Activated CD8-positive, alpha-beta T cell treated with anti-CD3 and anti-CD28 coated beads for 36 hours (primary cell): ENCODE measurements around the gene GALNT6. TPM values are rescaled to one million over a fixed set of nuclear protein-coding genes. Genes with fewer than 3 reads are reported as not detected.

Source experiments
- ATAC-seq: fragments of 200-7000 bp; cut with Tn5 transposase; one replicate; pipeline ENCODE4 v1.10.0; 2021; ENCODE audit warnings: mild to moderate bottlenecking, moderate library complexity
- CTCF ChIA-PET: fragments of 350-600 bp; sonication (Branson Sonifier 250); formaldehyde crosslinking; loops from one replicate; lab custom pipeline; 2021; ENCODE audit warnings: antibody characterized with exemption; lab: Charles Lee
- POLR2A ChIA-PET: fragments of 350-600 bp; sonication (Branson Sonifier 250); formaldehyde crosslinking; loops from one replicate; lab custom pipeline; 2021; ENCODE audit warnings: antibody characterized with exemption; lab: Charles Lee
- DNase-seq: peaks from one replicate; pipeline ENCODE4 v3.0.0-alpha.2; 2020
- H3K27ac Mint-ChIP-seq: one replicate; pipeline ENCODE4 v1.8.0; 2021; ENCODE audit warnings: mild to moderate bottlenecking, mixed read lengths
- H3K27me3 Mint-ChIP-seq: one replicate; pipeline ENCODE4 v1.8.0; 2021; ENCODE audit warnings: mixed read lengths
- H3K36me3 Mint-ChIP-seq: one replicate; pipeline ENCODE4 v1.8.0; 2021; ENCODE audit warnings: low read depth, mixed read lengths
- H3K4me1 Mint-ChIP-seq: one replicate; pipeline ENCODE4 v1.8.0; 2021; ENCODE audit warnings: low read depth, mixed read lengths
- H3K4me3 Mint-ChIP-seq: one replicate; pipeline ENCODE4 v1.8.0; 2021; ENCODE audit warnings: mild to moderate bottlenecking, moderate library complexity, mixed read lengths
- H3K9me3 Mint-ChIP-seq: one replicate; pipeline ENCODE4 v1.8.0; 2021; ENCODE audit warnings: mixed read lengths
- intact Hi-C: fragments of 100-400 bp; cut with micrococcal nuclease; formaldehyde crosslinking; loops from one replicate; pipeline ENCODE4 v1.10.0; 2022
- total RNA-seq, 2 experiments: library from RNA; stranded (reverse); gene quantifications; one replicate each; pipeline ENCODE4 v1.2.3, GENCODE V29; 2021
- TF ChIP-seq, protein P1 (sequence below): fragments of 200-600 bp; IDR thresholded peaks from one replicate; pipeline ENCODE4 v1.8.0; 2022; ENCODE audit warnings: antibody characterized with exemption, mild to moderate bottlenecking

Gene GALNT6
- total RNA-seq, 2 experiments from 2014 or later: 18.0 to 22.3 TPM

DNA sequence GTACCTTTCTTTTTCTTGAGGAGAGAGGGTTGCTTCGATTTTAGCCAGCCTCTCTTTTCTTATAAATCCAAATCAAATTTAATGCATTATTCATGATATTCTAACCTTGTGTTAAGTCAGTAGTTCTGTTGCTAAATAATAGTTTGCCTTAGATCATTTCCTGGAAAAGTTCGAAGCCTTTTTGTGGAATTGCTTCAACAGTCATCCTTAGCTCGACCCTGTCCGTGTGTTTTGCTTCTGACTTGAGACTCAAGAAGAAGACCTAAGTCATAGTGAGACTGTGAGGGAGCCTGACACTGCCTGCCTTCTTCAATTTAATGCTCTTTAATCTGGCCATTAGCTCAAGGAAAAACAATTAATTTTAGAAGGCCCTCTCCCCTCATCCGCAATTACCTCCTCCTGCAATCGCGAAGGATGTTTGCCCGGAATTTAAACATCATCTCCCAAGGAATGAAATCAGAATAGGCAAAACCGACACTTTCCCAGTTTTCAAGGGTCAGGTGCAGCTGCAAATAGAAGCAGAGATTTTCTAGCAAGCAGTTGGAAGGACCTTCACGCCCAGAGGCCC, 33.0 kb upstream of the GALNT6 start:
- Mint-ChIP-seq H3K4me1 (peaks cover 9% of the 10 kb centered on the region), H3K9me3 (no peaks in the 10 kb centered on the region), H3K27ac (no peak overlapping the region), H3K4me3 (peak overlapping the region; percentile 69), H3K27me3 (no peaks in the 10 kb centered on the region), H3K36me3 (no peaks in the 10 kb centered on the region)
- TF ChIP-seq, protein P1, sequence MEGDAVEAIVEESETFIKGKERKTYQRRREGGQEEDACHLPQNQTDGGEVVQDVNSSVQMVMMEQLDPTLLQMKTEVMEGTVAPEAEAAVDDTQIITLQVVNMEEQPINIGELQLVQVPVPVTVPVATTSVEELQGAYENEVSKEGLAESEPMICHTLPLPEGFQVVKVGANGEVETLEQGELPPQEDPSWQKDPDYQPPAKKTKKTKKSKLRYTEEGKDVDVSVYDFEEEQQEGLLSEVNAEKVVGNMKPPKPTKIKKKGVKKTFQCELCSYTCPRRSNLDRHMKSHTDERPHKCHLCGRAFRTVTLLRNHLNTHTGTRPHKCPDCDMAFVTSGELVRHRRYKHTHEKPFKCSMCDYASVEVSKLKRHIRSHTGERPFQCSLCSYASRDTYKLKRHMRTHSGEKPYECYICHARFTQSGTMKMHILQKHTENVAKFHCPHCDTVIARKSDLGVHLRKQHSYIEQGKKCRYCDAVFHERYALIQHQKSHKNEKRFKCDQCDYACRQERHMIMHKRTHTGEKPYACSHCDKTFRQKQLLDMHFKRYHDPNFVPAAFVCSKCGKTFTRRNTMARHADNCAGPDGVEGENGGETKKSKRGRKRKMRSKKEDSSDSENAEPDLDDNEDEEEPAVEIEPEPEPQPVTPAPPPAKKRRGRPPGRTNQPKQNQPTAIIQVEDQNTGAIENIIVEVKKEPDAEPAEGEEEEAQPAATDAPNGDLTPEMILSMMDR: no peak
- no peak for ATAC-seq
- POLR2A ChIA-PET: no interaction called here
- CTCF ChIA-PET: interaction anchor here (0.6 to 8.2 kb wide), 9 partner anchors 15 to 462 kb away, joined by 3 to 170 read pairs (median 3); no protein-coding TSS in a partner anchor
- intact Hi-C loops: loop anchor here (5.0 kb wide), 1 partner anchor 398 kb away; no protein-coding TSS in a partner anchor
- DNase-seq: no peak

DNA sequence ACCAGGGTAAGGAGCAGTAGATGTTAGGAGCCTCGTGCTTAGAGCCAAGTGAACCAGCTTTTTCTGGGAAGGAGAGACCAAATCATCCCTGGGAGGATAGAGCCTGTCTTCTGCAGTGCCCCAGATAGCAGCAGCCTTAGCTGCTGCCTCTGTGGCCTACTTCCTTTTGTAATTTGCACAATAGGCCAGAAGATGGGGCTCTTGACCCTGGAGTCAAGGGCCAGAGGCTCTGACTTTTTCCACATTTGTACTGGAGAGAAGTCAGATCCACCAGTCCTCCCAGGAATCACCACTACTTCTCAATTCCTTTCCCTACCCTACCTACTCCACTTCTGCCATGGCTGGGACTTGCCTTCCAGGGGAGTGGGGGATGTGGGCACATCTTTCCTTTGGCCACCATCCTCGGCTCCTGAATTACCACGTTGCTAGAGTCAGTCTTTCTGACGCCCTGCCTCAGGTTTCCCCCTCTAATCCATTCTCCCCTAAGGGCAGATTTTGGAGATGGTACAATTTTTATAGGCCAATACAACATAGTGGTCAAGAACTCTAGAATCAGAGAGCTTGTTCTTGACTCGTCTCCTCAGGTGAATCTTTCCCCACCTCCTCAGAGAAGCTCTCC, 30.2 kb upstream of the GALNT6 start:
- Mint-ChIP-seq H3K4me1 (peaks cover 9% of the 10 kb centered on the region), H3K36me3 (no peaks in the 10 kb centered on the region), H3K27ac (no peak overlapping the region), H3K4me3 (no peak overlapping the region), H3K9me3 (no peaks in the 10 kb centered on the region), H3K27me3 (no peaks in the 10 kb centered on the region)
- ChIA-PET POLR2A (interaction anchor here (0.6 to 1.3 kb wide), 2 partner anchors 38 to 111 kb away, joined by 3 to 4 read pairs; no protein-coding TSS in a partner anchor), CTCF (interaction anchor here (0.6 to 8.2 kb wide), 45 partner anchors 8 to 611 kb away, joined by 3 to 170 read pairs (median 4); a partner anchor contains a TSS)
- intact Hi-C loops: loop anchor here (2.0 to 5.0 kb wide), 2 partner anchors 111 to 401 kb away; no protein-coding TSS in a partner anchor
- peak; percentile 31 for ATAC-seq
- peak; percentile 54 for DNase-seq
- TF ChIP-seq, protein P1: peak; percentile 83

DNA sequence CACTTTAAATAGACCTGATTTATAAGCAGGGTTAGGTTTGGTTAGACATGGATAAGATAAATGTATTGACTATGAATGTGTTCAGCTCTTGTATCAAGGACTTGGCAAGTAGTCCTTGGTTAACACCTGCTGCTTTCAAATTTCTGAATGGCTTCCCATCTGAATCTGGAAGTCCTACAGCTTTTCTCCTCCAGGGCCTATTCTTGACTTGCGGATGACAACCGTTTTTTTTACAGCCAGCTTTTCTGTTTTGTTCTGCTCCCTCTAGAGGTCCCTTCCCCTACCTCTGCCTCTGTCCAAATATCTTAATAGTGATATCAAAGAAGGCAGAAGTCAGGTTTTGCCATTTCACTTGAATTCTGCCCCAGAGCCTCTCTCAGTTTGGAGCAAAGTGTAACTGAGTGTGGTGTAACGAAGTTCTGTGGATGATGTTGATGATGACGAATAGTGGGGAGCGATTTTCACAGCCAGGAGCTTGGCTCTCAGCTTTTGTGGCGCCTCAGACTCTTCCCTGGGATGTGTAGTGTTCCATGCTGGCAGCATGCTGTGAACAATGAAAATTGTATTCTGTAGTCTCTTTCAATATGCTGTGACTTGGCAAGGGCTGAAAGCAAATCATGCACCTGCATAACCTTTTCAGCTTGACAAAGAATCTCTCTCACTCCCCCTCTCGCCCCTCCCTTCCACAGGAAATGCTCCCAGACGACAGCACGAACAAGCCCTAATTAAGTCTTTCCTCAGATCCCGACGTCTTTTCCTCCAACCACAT, 28.4 kb upstream of the GALNT6 start:
- Mint-ChIP-seq H3K9me3 (no peaks in the 10 kb centered on the region), H3K27ac (no peak overlapping the region), H3K4me1 (peaks cover 7% of the 10 kb centered on the region), H3K4me3 (no peak overlapping the region), H3K36me3 (no peaks in the 10 kb centered on the region), H3K27me3 (peaks cover 2% of the 10 kb centered on the region)
- POLR2A ChIA-PET: interaction anchor here (2.1 kb wide), 1 partner anchor 112 kb away, joined by 6 read pairs; no protein-coding TSS in a partner anchor
- intact Hi-C loops: loop anchor here (2.0 to 5.0 kb wide), 2 partner anchors 113 to 403 kb away; no protein-coding TSS in a partner anchor
- TF ChIP-seq, protein P1: no peak
- no peak for ATAC-seq
- DNase-seq: no peak
- CTCF ChIA-PET: interaction anchor here (0.7 to 8.2 kb wide), 15 partner anchors 9 to 606 kb away, joined by 3 to 170 read pairs (median 4); no protein-coding TSS in a partner anchor

DNA sequence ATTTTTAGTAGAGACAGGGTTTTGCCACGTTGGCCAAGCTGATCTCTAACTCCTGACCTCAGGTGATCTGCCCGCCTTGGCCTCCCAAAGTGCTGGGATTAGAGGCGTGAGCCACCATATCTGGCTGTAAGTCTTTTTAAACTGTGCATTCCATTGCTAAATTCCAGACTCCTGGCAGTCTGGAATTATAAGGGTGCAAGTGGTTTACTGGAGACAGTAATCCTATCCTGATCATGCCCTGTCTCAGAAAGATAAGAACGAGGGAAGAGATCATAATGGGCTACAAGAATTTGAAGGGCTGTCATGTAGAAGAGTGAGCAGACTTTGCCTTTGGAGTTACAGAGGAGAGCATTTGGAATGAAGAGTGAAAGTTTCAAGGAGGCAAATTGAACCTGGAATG, 26.6 kb upstream of the GALNT6 start:
- H3K27ac Mint-ChIP-seq: no peak overlapping the region
- peaks cover 6% of the 10 kb centered on the region for H3K4me1 Mint-ChIP-seq
- H3K27me3 Mint-ChIP-seq: peaks cover 2% of the 10 kb centered on the region
- CTCF ChIA-PET: interaction anchor here (1.1 to 8.2 kb wide), 4 partner anchors 43 to 406 kb away, joined by 4 to 170 read pairs (median 14); no protein-coding TSS in a partner anchor
- intact Hi-C loops: no loop called here
- no peaks in the 10 kb centered on the region for H3K36me3 Mint-ChIP-seq
- H3K9me3 Mint-ChIP-seq: no peaks in the 10 kb centered on the region
- H3K4me3 Mint-ChIP-seq: no peak overlapping the region
- DNase-seq (no peak), ATAC-seq (no peak)
- TF ChIP-seq, protein P1: no peak
- POLR2A ChIA-PET: interaction anchor here (2.1 kb wide), 1 partner anchor 114 kb away, joined by 6 read pairs; no protein-coding TSS in a partner anchor
